SK-N-MC (cell line): ENCODE measurements around the gene DCAF11.

Source experiments
- DNase-seq: peaks from one replicate; pipeline ENCODE4 v3.0.0-alpha.2; 2011; ENCODE audit warnings: low read depth, low spot score
- H3K27ac ChIP-seq: fragments of 200-600 bp; sonication (generic); 2 replicates; pipeline ENCODE4 v1.5.1; 2016; ENCODE audit warnings: mixed run types
- H3K36me3 ChIP-seq: fragments of 200-600 bp; sonication (generic); 2 replicates; pipeline ENCODE4 v1.6.1; 2017; ENCODE audit warnings: antibody characterized with exemption, low read length, mixed read lengths; ENCODE audit not compliant: insufficient read depth
- H3K4me3 ChIP-seq: fragments of 200-600 bp; sonication (generic); 2 replicates; pipeline ENCODE4 v1.5.1; 2016
- H3K9ac ChIP-seq: fragments of 200-600 bp; sonication (generic); 2 replicates; pipeline ENCODE4 v1.8.0; 2017; ENCODE audit warnings: mixed run types, mixed read lengths; ENCODE audit not compliant: insufficient read length
- H3K9me3 ChIP-seq: fragments of 200-600 bp; sonication (generic); 2 replicates; pipeline ENCODE4 v1.6.1; 2017; ENCODE audit warnings: low read depth, mild to moderate bottlenecking, antibody characterized with exemption, low read length, moderate library complexity, mixed read lengths
- EZH2 ChIP-seq: fragments of 200-600 bp; sonication (generic); IDR thresholded peaks from one replicate; pipeline ENCODE4 v1.6.1; 2017; ENCODE audit warnings: antibody characterized with exemption
- FOXP2 ChIP-seq: optimal IDR thresholded peaks from 2 replicates; pipeline ENCODE3; 2011; ENCODE audit warnings: mild to moderate bottlenecking, moderate library complexity; ENCODE audit not compliant: insufficient read depth; ENCODE audit errors: extremely low read length, control extremely low read depth
- POLR2AphosphoS5 ChIP-seq: IDR thresholded peaks from 2 replicates; pipeline ENCODE4 v1.6.1; 2012; ENCODE audit warnings: mild to moderate bottlenecking, low read depth, low read length, borderline replicate concordance

Gene DCAF11

DNA sequence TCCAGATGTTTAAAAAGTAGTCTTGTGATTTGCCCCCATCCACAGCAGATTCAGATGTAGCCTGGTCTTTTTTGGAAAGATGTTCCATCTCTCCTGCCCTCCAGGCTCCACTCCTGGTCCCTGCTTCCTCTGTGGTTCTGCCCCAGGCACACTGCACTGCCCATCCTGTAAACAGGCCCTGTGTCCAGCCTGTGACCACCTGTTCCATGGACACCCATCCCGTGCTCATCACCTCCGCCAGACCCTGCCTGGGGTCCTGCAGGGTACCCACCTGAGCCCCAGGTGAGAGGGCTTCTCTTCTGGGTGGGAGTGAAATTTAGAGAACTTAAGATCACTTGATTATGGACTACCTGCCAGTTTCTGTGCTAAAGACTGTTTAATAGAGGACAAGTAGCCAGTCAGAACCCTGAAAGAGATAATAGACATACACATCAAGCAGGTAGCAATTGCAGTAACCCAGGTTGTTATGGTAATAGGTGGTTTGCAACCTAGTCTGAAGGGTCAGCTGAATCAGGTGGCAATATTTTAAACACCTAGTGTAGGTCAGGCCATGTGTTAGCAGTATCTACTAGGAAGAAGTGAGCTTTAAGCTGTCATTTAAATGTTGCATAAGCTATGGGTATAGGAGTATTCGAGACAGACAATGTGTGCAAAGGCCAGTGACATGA, 34.9 kb downstream of the DCAF11 start:
- Histone ChIP-seq H3K27ac (no peak overlapping the region), H3K4me3 (no peak overlapping the region), H3K9me3 (no peaks in the 10 kb centered on the region), H3K36me3 (peaks cover 28% of the 10 kb centered on the region; the same call in 1 of the 2 replicates), H3K9ac (no peak overlapping the region)
- DNase-seq, result no peak
- TF ChIP-seq POLR2AphosphoS5, result no peak
- no peak for TF ChIP-seq EZH2

DNA sequence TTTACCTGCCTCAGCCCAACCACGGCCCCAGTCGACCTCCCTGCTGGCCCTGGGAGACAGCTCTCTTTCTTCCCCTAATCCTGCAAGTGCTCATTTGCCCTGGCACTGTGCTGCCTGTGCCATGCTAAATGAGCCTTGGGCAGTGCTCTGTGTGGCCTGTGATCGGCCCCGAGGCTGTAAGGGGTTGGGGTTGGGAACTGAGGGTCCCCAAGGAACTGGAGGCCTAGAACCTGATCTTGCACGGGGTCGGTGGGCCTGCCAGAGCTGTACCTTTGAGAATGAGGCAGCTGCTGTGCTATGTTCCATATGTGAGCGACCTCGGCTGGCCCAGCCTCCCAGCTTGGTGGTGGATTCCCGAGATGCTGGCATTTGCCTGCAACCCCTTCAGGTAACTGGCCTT, 35.5 kb downstream of the DCAF11 start:
- TF ChIP-seq EZH2, result no peak
- TF ChIP-seq FOXP2, result no peak
- TF ChIP-seq POLR2AphosphoS5, result no peak
- Histone ChIP-seq H3K27ac (no peak overlapping the region), H3K9me3 (no peaks in the 10 kb centered on the region), H3K36me3 (peaks cover 34% of the 10 kb centered on the region; the same call in 1 of the 2 replicates), H3K4me3 (no peak overlapping the region), H3K9ac (no peak overlapping the region)
- DNase-seq, result no peak

DNA sequence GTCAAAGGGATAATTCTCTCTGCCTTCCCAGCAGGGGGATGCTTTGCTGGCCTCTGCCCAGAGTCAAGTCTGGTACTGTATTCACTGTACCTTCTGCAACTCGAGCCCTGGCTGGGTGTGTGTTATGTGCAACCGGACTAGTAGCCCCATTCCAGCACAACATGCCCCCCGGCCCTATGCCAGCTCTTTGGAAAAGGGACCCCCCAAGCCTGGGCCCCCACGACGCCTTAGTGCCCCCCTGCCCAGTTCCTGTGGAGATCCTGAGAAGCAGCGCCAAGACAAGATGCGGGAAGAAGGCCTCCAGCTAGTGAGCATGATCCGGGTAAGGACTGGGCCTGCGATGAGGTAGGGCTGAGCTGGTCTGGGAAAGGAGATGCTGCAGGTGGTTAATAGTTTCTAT, 36.0 kb downstream of the DCAF11 start:
- no peak for DNase-seq

DNA sequence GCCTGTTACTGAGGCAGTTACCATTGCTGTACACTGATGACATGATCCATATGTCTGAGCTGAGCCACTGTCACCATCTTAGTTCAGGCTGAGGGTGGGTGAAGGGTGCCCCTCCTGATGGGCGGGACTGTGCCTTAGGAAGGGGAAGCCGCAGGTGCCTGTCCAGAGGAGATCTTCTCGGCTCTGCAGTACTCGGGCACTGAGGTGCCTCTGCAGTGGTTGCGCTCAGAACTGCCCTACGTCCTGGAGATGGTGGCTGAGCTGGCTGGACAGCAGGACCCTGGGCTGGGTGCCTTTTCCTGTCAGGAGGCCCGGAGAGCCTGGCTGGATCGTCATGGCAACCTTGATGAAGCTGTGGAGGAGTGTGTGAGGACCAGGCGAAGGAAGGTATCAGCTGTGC, 36.4 kb downstream of the DCAF11 start:
- TF ChIP-seq EZH2 (no peak), POLR2AphosphoS5 (no peak), FOXP2 (no peak)
- DNase-seq, result no peak

More for the DNA sequence above, 36.0 kb downstream of the DCAF11 start:
- TF ChIP-seq EZH2, result no peak
- no peak for TF ChIP-seq POLR2AphosphoS5
- TF ChIP-seq FOXP2, result no peak
- Histone ChIP-seq H3K4me3 (no peak overlapping the region), H3K36me3 (peaks cover 39% of the 10 kb centered on the region; the same call in 1 of the 2 replicates), H3K9me3 (no peaks in the 10 kb centered on the region), H3K9ac (no peak overlapping the region), H3K27ac (no peak overlapping the region)

DNA sequence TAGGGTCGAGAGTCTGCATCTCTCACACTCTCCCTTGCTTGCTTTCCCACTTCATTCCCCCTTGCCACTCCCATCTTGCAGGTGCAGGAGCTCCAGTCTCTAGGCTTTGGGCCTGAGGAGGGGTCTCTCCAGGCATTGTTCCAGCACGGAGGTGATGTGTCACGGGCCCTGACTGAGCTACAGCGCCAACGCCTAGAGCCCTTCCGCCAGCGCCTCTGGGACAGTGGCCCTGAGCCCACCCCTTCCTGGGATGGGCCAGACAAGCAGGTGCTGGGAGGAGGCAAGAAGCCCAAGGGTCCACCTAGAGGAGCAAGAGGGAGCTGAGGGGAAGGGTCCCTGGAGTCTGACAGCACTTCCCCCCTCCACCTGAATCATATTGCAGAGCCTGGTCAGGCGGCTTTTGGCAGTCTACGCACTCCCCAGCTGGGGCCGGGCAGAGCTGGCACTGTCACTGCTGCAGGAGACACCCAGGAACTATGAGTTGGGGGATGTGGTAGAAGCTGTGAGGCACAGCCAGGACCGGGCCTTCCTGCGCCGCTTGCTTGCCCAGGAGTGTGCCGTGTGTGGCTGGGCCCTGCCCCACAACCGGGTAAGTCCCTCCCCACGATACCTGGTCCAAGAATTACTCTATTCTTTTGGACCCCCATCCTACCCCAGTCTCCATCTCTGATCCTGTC, 37.0 kb downstream of the DCAF11 start:
- Histone ChIP-seq H3K4me3 (no peak overlapping the region), H3K9ac (no peak overlapping the region), H3K27ac (no peak overlapping the region), H3K9me3 (no peaks in the 10 kb centered on the region), H3K36me3 (peaks cover 43% of the 10 kb centered on the region; the same call in 1 of the 2 replicates)
- TF ChIP-seq FOXP2 (no peak), POLR2AphosphoS5 (no peak), EZH2 (no peak)
- DNase-seq, result no peak

More for the DNA sequence above, 36.4 kb downstream of the DCAF11 start:
- Histone ChIP-seq H3K27ac (no peak overlapping the region), H3K9me3 (no peaks in the 10 kb centered on the region), H3K9ac (no peak overlapping the region), H3K36me3 (peaks cover 43% of the 10 kb centered on the region; the same call in 1 of the 2 replicates), H3K4me3 (no peak overlapping the region)

DNA sequence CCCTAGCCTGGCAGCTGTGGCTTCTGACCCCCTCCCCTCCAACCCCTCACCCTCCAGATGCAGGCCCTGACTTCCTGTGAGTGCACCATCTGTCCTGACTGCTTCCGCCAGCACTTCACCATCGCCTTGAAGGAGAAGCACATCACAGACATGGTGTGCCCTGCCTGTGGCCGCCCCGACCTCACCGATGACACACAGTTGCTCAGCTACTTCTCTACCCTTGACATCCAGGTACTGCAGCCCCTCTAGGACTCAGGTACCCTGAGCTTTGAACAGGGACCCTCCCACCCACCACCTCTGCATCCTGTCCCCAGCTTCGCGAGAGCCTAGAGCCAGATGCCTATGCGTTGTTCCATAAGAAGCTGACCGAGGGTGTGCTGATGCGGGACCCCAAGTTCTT, 40.5 kb downstream of the DCAF11 start:
- no peak overlapping the region for H3K9ac ChIP-seq
- H3K4me3 ChIP-seq, result no peak overlapping the region
- H3K36me3 ChIP-seq, result peaks cover 58% of the 10 kb centered on the region
- TF ChIP-seq FOXP2 (no peak), POLR2AphosphoS5 (no peak), EZH2 (no peak)
- DNase-seq, result no peak
- H3K27ac ChIP-seq, result no peak overlapping the region
- H3K9me3 ChIP-seq, result no peaks in the 10 kb centered on the region

DNA sequence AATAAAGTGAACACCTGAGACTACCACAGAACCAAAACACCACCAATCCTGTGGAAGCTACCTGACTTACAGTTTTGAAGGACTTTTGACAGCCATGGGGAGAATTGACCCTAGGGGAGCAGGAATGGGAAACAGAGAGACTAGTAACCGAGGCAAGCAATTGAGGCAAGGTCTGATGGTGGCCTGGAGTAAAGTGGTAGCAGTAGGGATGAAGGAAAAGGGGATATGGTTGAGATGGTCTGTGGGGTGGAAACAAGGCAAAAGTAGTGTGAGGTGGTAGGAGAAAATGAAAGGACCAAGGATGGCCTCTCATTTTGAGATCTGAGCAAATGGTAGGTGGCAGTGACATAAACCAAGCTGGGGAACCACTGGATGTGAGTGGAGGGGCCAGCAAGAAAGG, 42.3 kb downstream of the DCAF11 start:
- peaks cover 48% of the 10 kb centered on the region for H3K36me3 ChIP-seq
- no peak overlapping the region for H3K4me3 ChIP-seq
- DNase-seq, result no peak
- no peaks in the 10 kb centered on the region for H3K9me3 ChIP-seq
- H3K27ac ChIP-seq, result no peak overlapping the region
- TF ChIP-seq EZH2 (no peak), POLR2AphosphoS5 (no peak), FOXP2 (no peak)
- H3K9ac ChIP-seq, result no peak overlapping the region

DNA sequence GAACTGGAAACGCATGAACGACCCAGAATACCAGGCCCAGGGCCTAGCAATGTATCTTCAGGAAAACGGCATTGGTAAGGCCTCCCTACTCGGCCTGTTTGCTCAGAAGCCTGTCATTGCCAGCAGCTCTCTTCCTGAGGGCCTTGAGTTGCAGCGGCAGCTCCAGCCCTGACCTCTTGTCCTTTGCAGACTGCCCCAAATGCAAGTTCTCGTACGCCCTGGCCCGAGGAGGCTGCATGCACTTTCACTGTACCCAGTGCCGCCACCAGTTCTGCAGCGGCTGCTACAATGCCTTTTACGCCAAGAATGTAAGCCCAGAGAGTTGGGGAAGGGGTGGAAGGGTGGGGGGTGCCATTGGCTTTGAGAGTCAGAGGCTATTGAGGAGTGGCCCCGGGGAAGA, 42.8 kb downstream of the DCAF11 start:
- H3K9me3 ChIP-seq, result no peaks in the 10 kb centered on the region
- H3K9ac ChIP-seq, result no peak overlapping the region
- TF ChIP-seq POLR2AphosphoS5 (no peak), EZH2 (no peak), FOXP2 (no peak)
- H3K36me3 ChIP-seq, result peaks cover 46% of the 10 kb centered on the region
- DNase-seq, result no peak
- H3K27ac ChIP-seq, result no peak overlapping the region
- no peak overlapping the region for H3K4me3 ChIP-seq
